ENCODE results near the gene PTPRCAP.

PTPRCAP gene

GRCh38 chr11:67395555-67396258, 41.8 kb downstream of the PTPRCAP start:
- no peak for DNase-seq

- DNase-seq = no peak
Measured at GRCh38 chr11:67393990-67394389, 43.5 kb downstream of the PTPRCAP start.

- DNase-seq = no peak
Measured at GRCh38 chr11:67393437-67393836, 44.0 kb downstream of the PTPRCAP start.

- DNase-seq = no peak
Measured at GRCh38 chr11:67392183-67392715, 45.2 kb downstream of the PTPRCAP start.

GRCh38 chr11:67391304-67392182, 45.9 kb downstream of the PTPRCAP start, which contains the start of gene RAD9A:
TSS of gene RAD9A (plus strand) at chr11:67391986. CDS start at chr11:67392045, 59 bp downstream.
- DNase-seq = peak; percentile 94

GRCh38 chr11:67390947-67391303, 46.6 kb downstream of the PTPRCAP start:
- no peak for DNase-seq

- peak; percentile 65 for DNase-seq
Measured at GRCh38 chr11:67389477-67389876, 48.0 kb downstream of the PTPRCAP start.

GRCh38 chr11:67387518-67387917, 50.0 kb downstream of the PTPRCAP start:
- no peak for DNase-seq

- no peak for DNase-seq
Measured at GRCh38 chr11:67387069-67387468, 50.4 kb downstream of the PTPRCAP start.
